Measurements from ENCODE around the gene INA. TPM values are rescaled to one million over a fixed set of nuclear protein-coding genes. Genes with fewer than 3 reads are reported as not detected.
"Not testable (repeated sequence)": the region's sequence is repeated elsewhere in the genome, so short reads cannot be mapped to it uniquely, and the experiment has no call there.

The INA gene
- total and polyA plus RNA-seq, 2 experiments from 2014 or later = 0.93 TPM; not detected in 1

DNA sequence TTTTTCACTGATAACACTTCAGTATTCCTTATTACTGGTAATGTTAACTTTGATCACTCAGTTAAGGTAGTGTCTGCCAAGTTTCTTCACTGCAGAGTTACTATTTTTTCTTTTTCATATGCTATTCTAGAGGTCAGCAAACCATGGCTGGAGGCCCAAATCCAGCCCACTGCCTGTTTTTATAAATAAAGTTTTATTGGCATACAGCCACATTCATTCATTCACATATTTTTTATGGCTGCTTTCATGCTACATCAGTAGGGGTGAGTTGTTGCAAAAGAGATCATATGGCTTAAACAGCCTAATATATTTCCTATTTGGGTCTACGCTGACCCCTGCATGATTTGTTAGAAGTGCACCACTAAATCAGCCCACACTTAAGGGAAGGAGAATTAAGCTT is 20.3 kb upstream of the INA start:
- TF ChIP-seq EZH2phosphoT487 (IDR thresholded peaks at IDR 0.05; ENCODE audit: low read depth, severe bottlenecking, unreplicated experiment) (no peak), EZH2 (IDR thresholded peaks at IDR 0.05; ENCODE audit: borderline replicate concordance) (no peak)
- TF ChIP-seq, protein P1, sequence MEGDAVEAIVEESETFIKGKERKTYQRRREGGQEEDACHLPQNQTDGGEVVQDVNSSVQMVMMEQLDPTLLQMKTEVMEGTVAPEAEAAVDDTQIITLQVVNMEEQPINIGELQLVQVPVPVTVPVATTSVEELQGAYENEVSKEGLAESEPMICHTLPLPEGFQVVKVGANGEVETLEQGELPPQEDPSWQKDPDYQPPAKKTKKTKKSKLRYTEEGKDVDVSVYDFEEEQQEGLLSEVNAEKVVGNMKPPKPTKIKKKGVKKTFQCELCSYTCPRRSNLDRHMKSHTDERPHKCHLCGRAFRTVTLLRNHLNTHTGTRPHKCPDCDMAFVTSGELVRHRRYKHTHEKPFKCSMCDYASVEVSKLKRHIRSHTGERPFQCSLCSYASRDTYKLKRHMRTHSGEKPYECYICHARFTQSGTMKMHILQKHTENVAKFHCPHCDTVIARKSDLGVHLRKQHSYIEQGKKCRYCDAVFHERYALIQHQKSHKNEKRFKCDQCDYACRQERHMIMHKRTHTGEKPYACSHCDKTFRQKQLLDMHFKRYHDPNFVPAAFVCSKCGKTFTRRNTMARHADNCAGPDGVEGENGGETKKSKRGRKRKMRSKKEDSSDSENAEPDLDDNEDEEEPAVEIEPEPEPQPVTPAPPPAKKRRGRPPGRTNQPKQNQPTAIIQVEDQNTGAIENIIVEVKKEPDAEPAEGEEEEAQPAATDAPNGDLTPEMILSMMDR (IDR thresholded peaks at IDR 0.05; ENCODE audit: poor library complexity) = no peak
- H3K4me1 ChIP-seq (ENCODE audit: insufficient read depth) = no peaks in the 10 kb centered on the region
- H3K79me2 ChIP-seq = no peaks in the 10 kb centered on the region
- H4K20me1 ChIP-seq (ENCODE audit: insufficient read depth, poor library complexity, severe bottlenecking) = no peaks in the 10 kb centered on the region
- no peaks in the 10 kb centered on the region for H3K27me3 ChIP-seq
- no peak overlapping the region for H3K4me2 ChIP-seq
- H2AFZ ChIP-seq = no peak overlapping the region
- no peaks in the 10 kb centered on the region for H3K9me3 ChIP-seq (ENCODE audit: low read depth)
- no peak overlapping the region for H3K4me3 ChIP-seq
- WGBS (ENCODE audit: low lambda C conversion rate, missing lambda C conversion rate) = 96% methylated on average over 1 of the region's 1 CpG
- no peaks in the 10 kb centered on the region for H3K9me2 ChIP-seq (replicated peaks; ENCODE audit: insufficient read depth)
- H3K27ac ChIP-seq = no peak overlapping the region
- H3K36me3 ChIP-seq (replicated peaks; ENCODE audit: insufficient read depth, low read depth) = no peaks in the 10 kb centered on the region
- no peak for DNase-seq (ENCODE audit: low spot score)

DNA sequence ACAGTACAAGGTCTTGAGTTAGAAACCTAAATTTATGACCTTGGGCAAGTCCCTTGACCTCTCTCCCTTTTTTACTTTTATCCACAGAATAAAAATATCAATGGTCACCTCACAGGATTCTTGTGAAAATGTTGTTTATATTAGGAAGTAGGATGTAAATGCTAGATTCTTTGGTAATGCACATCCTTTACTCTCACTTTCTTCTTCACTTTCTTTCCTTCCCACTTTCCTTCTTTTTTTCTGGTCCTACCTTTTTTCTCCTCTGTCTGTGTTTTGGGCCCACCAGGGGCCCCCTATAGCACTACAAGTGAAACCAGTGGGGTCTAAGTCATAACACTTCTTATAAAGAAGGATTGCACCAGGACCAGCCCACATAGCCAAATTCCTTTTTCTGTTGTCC is 19.1 kb upstream of the INA start:
- Histone ChIP-seq H2AFZ (no peak overlapping the region), H3K27ac (no peak overlapping the region), H4K20me1 (ENCODE audit: insufficient read depth, poor library complexity, severe bottlenecking) (no peaks in the 10 kb centered on the region), H3K4me3 (no peak overlapping the region), H3K79me2 (no peaks in the 10 kb centered on the region), H3K36me3 (replicated peaks; ENCODE audit: insufficient read depth, low read depth) (no peaks in the 10 kb centered on the region), H3K4me2 (no peak overlapping the region), H3K4me1 (ENCODE audit: insufficient read depth) (no peaks in the 10 kb centered on the region), H3K9me3 (ENCODE audit: low read depth) (no peaks in the 10 kb centered on the region), H3K27me3 (no peaks in the 10 kb centered on the region), H3K9me2 (replicated peaks; ENCODE audit: insufficient read depth) (no peaks in the 10 kb centered on the region)
- no peak for DNase-seq (ENCODE audit: low spot score)
- TF ChIP-seq, protein P1 (IDR thresholded peaks at IDR 0.05; ENCODE audit: poor library complexity) = no peak
- TF ChIP-seq EZH2phosphoT487 (IDR thresholded peaks at IDR 0.05; ENCODE audit: low read depth, severe bottlenecking, unreplicated experiment) (no peak), EZH2 (IDR thresholded peaks at IDR 0.05; ENCODE audit: borderline replicate concordance) (no peak)

DNA sequence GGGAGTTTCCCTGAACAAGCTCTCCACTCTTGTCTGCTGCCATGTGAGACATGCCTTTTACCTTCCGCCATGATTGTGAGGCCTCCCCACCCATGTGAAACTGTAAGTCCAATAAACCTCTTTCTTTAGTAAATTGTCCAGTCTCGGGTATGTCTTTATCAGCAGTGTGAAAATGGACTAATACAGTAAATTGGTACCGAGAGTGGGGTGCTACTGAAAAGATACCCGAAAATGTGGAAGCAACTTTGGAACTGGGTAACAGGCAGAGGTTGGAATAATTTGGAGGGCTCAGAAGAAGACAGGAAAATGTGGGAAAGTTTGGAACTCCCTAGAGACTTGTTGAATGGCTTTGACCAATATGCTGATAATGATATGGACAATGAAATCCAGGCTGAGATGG is 18.0 kb upstream of the INA start:
- 92% methylated on average over 4 of the region's 4 CpGs for WGBS (ENCODE audit: low lambda C conversion rate, missing lambda C conversion rate)
- not testable (repeated sequence) for H3K9me3 ChIP-seq (ENCODE audit: low read depth); H3K4me3 ChIP-seq; H3K4me1 ChIP-seq (ENCODE audit: insufficient read depth); H3K27ac ChIP-seq; H4K20me1 ChIP-seq (ENCODE audit: insufficient read depth, poor library complexity, severe bottlenecking); H3K9me2 ChIP-seq (replicated peaks; ENCODE audit: insufficient read depth); H3K4me2 ChIP-seq; H2AFZ ChIP-seq; H3K36me3 ChIP-seq (replicated peaks; ENCODE audit: insufficient read depth, low read depth); DNase-seq (ENCODE audit: low spot score); H3K79me2 ChIP-seq; H3K27me3 ChIP-seq

DNA sequence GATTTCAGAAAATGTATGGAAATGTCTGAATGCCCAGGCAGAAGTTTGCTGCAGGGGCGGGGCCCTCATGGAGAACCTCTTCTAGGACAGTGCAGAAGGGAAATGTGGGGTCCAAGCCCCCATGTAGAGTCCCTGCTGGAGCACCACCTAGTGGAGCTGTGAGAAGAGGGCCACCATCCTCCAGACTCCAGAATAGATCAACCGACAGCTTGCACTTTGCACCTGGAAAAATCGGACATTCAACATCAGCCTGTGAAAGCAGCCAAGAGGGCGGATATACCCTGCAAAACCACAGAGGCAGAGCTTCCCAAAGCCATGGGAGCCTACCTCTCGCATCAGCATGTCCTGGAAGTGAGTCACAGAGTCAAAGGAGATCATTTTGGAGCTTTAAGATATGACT is 16.9 kb upstream of the INA start:
- WGBS (ENCODE audit: low lambda C conversion rate, missing lambda C conversion rate) = 87% methylated on average over 5 of the region's 5 CpGs
- DNase-seq (ENCODE audit: low spot score) = no peak
- Histone ChIP-seq H3K79me2 (no peaks in the 10 kb centered on the region), H3K4me2 (no peak overlapping the region), H2AFZ (no peak overlapping the region), H3K27ac (no peak overlapping the region), H3K9me3 (ENCODE audit: low read depth) (no peaks in the 10 kb centered on the region), H3K4me1 (ENCODE audit: insufficient read depth) (no peaks in the 10 kb centered on the region), H3K36me3 (replicated peaks; ENCODE audit: insufficient read depth, low read depth) (no peaks in the 10 kb centered on the region), H3K9me2 (replicated peaks; ENCODE audit: insufficient read depth) (no peaks in the 10 kb centered on the region), H4K20me1 (ENCODE audit: insufficient read depth, poor library complexity, severe bottlenecking) (no peaks in the 10 kb centered on the region), H3K27me3 (no peaks in the 10 kb centered on the region), H3K4me3 (no peak overlapping the region)
- TF ChIP-seq EZH2phosphoT487 (IDR thresholded peaks at IDR 0.05; ENCODE audit: low read depth, severe bottlenecking, unreplicated experiment) (no peak), EZH2 (IDR thresholded peaks at IDR 0.05; ENCODE audit: borderline replicate concordance) (no peak)
- TF ChIP-seq, protein P1 (IDR thresholded peaks at IDR 0.05; ENCODE audit: poor library complexity) = no peak

Data from hepatocyte (in vitro differentiated cells).